Chondrocyte (in vitro differentiated cells): Measurements from ENCODE around the gene STK32C. TPM values are rescaled to one million over a fixed set of nuclear protein-coding genes. Genes with fewer than 3 reads are reported as not detected.

Experiments
- DNase-seq: peaks from one replicate; pipeline ENCODE4 v3.0.0; 2021; ENCODE audit warnings: mixed read lengths, low spot score
- H3K27ac Mint-ChIP-seq: one replicate; pipeline ENCODE4 v1.8.0; 2021; ENCODE audit warnings: mild to moderate bottlenecking, moderate library complexity, mixed read lengths; ENCODE audit not compliant: unreplicated experiment
- H3K27me3 Mint-ChIP-seq: 2 replicates; pipeline ENCODE4 v1.8.0; 2021; ENCODE audit warnings: low read depth, mixed read lengths
- H3K36me3 Mint-ChIP-seq: 2 replicates; pipeline ENCODE4 v1.8.0; 2021; ENCODE audit warnings: low read depth, mixed read lengths
- H3K4me1 Mint-ChIP-seq: 2 replicates; pipeline ENCODE4 v1.8.0; 2021; ENCODE audit warnings: low read depth, mild to moderate bottlenecking, mixed read lengths
- H3K4me3 Mint-ChIP-seq: one replicate; pipeline ENCODE4 v1.8.0; 2021; ENCODE audit warnings: mild to moderate bottlenecking, moderate library complexity, mixed read lengths; ENCODE audit not compliant: unreplicated experiment
- H3K9me3 Mint-ChIP-seq: 2 replicates; pipeline ENCODE4 v1.8.0; 2021; ENCODE audit warnings: low read depth, mixed read lengths
- total RNA-seq: library from RNA; stranded (reverse); gene quantifications from 3 replicates; pipeline ENCODE4 v1.2.1, GENCODE V29; 2021
- TF ChIP-seq, protein P1 (sequence below): fragments of 200-600 bp; sonication (generic); IDR thresholded peaks from 2 replicates; pipeline ENCODE4 v1.5.0; 2021; ENCODE audit warnings: antibody characterized with exemption, mild to moderate bottlenecking, moderate library complexity

Gene STK32C
- total RNA-seq, 1 donor from 2014 or later, result 17.9 TPM

DNA sequence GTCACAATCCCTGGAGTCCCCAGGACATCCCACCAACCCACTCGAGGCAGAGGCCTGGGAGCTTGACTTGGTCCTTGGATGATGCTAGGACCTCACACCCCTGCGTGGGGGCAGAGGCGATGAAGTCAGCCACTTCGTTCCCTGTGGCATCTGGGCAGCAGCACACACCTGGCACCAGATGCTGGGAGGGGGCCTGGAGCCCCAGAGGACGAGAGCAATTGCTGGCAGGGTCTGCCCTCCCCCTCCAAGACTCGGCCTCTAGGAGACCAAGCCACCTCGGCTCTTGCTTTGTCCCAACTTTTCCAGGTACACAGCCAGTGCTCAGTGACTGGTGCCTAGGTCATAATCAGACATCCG, 81.9 kb downstream of the STK32C start:
- TF ChIP-seq, protein P1, sequence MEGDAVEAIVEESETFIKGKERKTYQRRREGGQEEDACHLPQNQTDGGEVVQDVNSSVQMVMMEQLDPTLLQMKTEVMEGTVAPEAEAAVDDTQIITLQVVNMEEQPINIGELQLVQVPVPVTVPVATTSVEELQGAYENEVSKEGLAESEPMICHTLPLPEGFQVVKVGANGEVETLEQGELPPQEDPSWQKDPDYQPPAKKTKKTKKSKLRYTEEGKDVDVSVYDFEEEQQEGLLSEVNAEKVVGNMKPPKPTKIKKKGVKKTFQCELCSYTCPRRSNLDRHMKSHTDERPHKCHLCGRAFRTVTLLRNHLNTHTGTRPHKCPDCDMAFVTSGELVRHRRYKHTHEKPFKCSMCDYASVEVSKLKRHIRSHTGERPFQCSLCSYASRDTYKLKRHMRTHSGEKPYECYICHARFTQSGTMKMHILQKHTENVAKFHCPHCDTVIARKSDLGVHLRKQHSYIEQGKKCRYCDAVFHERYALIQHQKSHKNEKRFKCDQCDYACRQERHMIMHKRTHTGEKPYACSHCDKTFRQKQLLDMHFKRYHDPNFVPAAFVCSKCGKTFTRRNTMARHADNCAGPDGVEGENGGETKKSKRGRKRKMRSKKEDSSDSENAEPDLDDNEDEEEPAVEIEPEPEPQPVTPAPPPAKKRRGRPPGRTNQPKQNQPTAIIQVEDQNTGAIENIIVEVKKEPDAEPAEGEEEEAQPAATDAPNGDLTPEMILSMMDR, result no peak
- Mint-ChIP-seq H3K27me3 (no peaks in the 10 kb centered on the region), H3K4me1 (no peaks in the 10 kb centered on the region), H3K27ac (no peak overlapping the region), H3K36me3 (peaks cover 6% of the 10 kb centered on the region), H3K4me3 (no peak overlapping the region), H3K9me3 (no peaks in the 10 kb centered on the region)
- no peak for DNase-seq

DNA sequence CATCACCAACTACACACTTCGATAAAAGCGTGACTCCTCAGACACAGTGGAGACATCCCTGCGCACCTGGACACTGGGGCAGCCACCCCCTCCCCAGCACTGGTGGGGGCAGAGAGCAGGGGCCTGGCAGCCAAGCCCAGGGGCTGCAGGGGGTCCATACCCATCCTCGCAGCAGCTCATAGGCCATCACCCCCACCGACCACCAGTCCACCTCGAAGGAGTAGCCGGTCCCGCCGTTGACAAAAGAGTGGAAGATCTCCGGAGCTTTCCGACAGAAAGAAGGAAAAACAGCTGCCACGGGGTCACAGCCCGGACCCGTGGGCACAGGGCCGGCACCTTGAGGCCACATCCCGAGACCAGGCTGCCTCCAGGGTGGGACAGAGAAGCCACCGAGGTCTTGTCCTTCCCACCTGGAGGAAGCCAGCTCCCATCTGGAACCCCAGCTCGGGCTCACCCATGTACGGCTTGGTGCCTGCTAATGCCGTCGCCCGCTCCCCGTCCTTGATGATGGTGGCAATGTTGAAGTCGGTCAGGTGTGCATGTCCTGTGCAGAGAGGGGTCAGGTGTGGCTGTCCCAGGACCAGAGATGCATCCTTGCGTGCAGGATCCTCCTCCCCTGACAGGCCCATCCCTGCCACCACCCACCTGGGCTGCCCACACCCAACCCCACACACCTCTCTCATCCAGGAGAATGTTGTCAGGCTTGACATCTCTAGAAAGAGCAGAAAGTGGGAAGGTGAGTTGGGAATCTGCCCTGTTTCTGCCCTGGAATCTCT, 82.5 kb downstream of the STK32C start:
- Mint-ChIP-seq H3K4me1 (no peaks in the 10 kb centered on the region), H3K36me3 (peaks cover 6% of the 10 kb centered on the region), H3K27ac (no peak overlapping the region), H3K27me3 (no peaks in the 10 kb centered on the region), H3K9me3 (no peaks in the 10 kb centered on the region), H3K4me3 (no peak overlapping the region)
- no peak for DNase-seq
- TF ChIP-seq, protein P1, result no peak

DNA sequence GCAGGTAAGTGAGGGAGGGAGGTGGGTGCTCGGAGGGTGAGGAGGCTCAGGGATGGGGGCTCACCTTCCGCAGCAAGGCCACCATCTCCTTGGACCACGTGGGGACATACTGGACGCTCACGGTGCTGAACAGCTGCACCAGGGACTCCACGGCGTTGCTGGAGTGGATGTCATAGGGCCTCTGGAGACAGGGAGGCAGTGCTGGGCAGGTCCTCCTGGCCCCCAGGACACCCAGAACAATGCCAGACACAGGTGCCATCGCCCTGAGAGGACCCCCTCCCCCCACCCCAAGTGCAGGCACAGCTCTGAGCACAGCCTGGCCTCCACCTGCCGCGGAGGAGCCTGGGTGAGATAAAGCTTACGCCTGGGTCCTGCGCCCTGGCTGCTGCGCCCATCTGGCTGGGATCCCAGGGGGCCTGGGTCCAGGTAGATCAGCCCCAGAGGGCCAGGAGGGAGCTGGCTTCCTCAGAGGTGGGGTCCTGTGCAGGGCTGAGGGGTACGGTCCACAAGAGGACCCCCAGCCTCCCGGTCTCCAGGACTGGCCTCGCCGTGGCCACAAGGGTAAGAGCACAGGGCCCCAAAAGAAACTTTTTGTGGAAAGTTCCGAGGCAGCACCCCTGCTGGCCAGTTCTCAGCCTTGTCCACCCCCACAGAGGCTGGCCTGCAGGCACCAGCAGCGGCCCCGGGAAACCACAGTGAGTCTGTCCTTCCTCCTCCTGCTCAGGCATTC, 83.2 kb downstream of the STK32C start:
- H3K36me3 Mint-ChIP-seq, result peaks cover 6% of the 10 kb centered on the region
- no peaks in the 10 kb centered on the region for H3K9me3 Mint-ChIP-seq
- no peaks in the 10 kb centered on the region for H3K27me3 Mint-ChIP-seq
- no peak overlapping the region for H3K4me3 Mint-ChIP-seq
- no peaks in the 10 kb centered on the region for H3K4me1 Mint-ChIP-seq
- no peak for DNase-seq
- no peak overlapping the region for H3K27ac Mint-ChIP-seq
- TF ChIP-seq, protein P1, result no peak

DNA sequence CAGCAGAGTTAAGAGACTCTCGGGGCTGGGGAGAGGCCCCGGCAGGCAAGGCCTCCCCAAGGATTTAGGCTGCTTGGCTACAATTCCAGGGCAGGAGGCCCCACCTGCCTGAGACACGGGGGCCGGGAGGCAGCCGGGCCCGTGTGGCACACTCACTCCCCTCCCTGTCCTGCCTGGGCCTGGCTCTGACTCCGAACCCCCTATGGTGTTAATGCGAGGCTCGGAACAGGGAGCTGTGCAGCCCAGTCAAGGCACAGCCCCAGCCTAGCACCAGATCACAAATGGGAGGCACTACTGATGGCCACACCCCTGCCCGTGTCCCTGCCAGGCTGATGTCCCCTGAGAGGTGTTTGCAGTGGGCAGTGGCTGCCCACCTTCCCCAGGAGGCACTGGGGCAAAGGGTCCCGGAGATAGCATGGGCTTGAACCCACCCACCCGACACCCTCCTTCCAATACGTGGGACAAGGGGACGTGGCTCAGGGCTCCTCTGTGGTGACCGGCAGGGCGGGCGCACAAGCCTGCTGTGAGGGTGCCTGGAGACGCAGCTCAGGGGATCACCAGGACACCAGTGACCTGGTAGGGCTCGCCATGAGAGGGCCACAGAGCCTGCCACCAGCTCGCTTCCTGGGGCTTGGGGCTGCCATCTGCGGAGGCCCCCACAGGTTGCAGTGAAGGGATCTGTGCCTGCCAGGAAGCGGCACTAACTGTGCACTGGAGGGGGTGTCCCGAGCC, 84.0 kb downstream of the STK32C start:
- TF ChIP-seq, protein P1, result no peak
- Mint-ChIP-seq H3K27ac (no peak overlapping the region), H3K9me3 (no peaks in the 10 kb centered on the region)

DNA sequence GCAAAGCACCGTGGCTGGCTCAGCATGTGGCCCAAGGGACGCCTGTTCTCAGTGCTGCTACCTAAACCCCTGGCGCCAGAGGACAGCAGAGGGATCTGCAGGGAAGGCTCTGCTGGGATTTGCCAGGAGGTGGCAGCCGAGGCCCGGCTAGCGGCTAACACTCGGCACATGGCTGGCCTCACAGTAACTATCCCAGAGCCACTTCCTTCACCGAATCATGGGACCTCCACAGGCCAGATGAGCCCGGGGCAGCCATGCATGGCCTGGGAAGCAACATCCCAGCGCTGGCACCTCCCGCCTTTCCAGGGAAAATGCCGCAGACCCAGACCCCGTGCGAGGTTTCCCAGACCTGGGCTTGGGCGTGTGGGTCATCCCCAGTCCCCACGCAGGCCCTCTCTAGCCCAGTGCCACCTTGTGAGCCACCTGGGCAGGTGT, 84.6 kb downstream of the STK32C start:
- no peaks in the 10 kb centered on the region for H3K27me3 Mint-ChIP-seq
- no peak for DNase-seq
- H3K4me1 Mint-ChIP-seq, result no peaks in the 10 kb centered on the region
- TF ChIP-seq, protein P1, result peak; percentile 98
- peak overlapping the region; percentile 45 for H3K27ac Mint-ChIP-seq
- peaks cover 6% of the 10 kb centered on the region for H3K36me3 Mint-ChIP-seq
- H3K9me3 Mint-ChIP-seq, result no peaks in the 10 kb centered on the region
- H3K4me3 Mint-ChIP-seq, result no peak overlapping the region

More for the DNA sequence above, 84.0 kb downstream of the STK32C start:
- H3K36me3 Mint-ChIP-seq, result peaks cover 6% of the 10 kb centered on the region
- no peaks in the 10 kb centered on the region for H3K27me3 Mint-ChIP-seq
- DNase-seq, result no peak
- H3K4me1 Mint-ChIP-seq, result no peaks in the 10 kb centered on the region
- H3K4me3 Mint-ChIP-seq, result no peak overlapping the region
